IMR-90 (cell line): ENCODE data around the gene ZNF541. TPM values are rescaled to one million over a fixed set of nuclear protein-coding genes. Genes with fewer than 3 reads are reported as not detected.
"Not testable (repeated sequence)": the region's sequence is repeated elsewhere in the genome, so short reads cannot be mapped to it uniquely, and the experiment has no call there.

Source experiments
- ATAC-seq: fragments of 200-7000 bp; cut with Tn5 transposase; 2 replicates; pipeline ENCODE4 v1.9.1; 2020; ENCODE audit warnings: low read depth, mild to moderate bottlenecking, moderate library complexity
- BruUV-seq: library from RNA; stranded (reverse); fragments of 400-500 nt; replicated peaks from 2 replicates; lab custom pipeline; 2021; lab: Mats Ljungman, UMichigan
- CTCF ChIA-PET: fragments of 300-600 bp; formaldehyde crosslinking; extraction: SDS; loops from one replicate; lab custom pipeline; 2021; ENCODE audit warnings: antibody characterized with exemption; lab: Yijun Ruan, JAX
- POLR2A ChIA-PET: fragments of 300-600 bp; sonication (Branson Sonifier 250); formaldehyde crosslinking; loops from one replicate; lab custom pipeline; 2022; ENCODE audit warnings: antibody characterized with exemption; ENCODE audit not compliant: unreplicated experiment; lab: Charles Lee
- DNase-seq: peaks from one replicate; pipeline ENCODE4 v3.0.0; 2013
- H2AFZ ChIP-seq: replicated peaks from 2 replicates; pipeline ENCODE3; 2013; ENCODE audit warnings: low read length, mild to moderate bottlenecking; ENCODE audit not compliant: poor library complexity
- H2AK5ac ChIP-seq: 2 replicates; pipeline ENCODE4 v1.6.1; 2013; ENCODE audit warnings: low read depth, low read length, inconsistent platforms
- H2AK9ac ChIP-seq: replicated peaks from 2 replicates; pipeline ENCODE3; 2013; ENCODE audit warnings: mild to moderate bottlenecking, low read depth, low read length, moderate library complexity; ENCODE audit not compliant: poor library complexity
- H2BK120ac ChIP-seq: 2 replicates; pipeline ENCODE4 v1.6.1; 2013; ENCODE audit warnings: low read depth, low read length, inconsistent platforms
- H2BK15ac ChIP-seq: 3 replicates; pipeline ENCODE4 v1.6.1; 2013; ENCODE audit warnings: low read depth, low read length, inconsistent platforms
- H2BK20ac ChIP-seq: 2 replicates; pipeline ENCODE4 v1.6.1; 2013; ENCODE audit warnings: low read depth, mild to moderate bottlenecking, inconsistent platforms, low read length, moderate library complexity
- H2BK5ac ChIP-seq: 2 replicates; pipeline ENCODE4 v1.6.1; 2013; ENCODE audit warnings: mild to moderate bottlenecking, low read depth, low read length, inconsistent platforms; ENCODE audit not compliant: poor library complexity, severe bottlenecking
- H3K14ac ChIP-seq: replicated peaks from 2 replicates; pipeline ENCODE4 v1.6.1; 2013; ENCODE audit warnings: low read depth, low read length, inconsistent platforms
- H3K18ac ChIP-seq: 2 replicates; pipeline ENCODE4 v1.6.1; 2013; ENCODE audit warnings: low read depth, low read length, control low read depth
- H3K23ac ChIP-seq: 2 replicates; pipeline ENCODE4 v1.6.1; 2013; ENCODE audit warnings: low read depth, low read length, inconsistent platforms
- H3K27ac ChIP-seq: 2 replicates; pipeline ENCODE4 v1.5.1; 2013; ENCODE audit warnings: mild to moderate bottlenecking, control low read depth, low read length; ENCODE audit not compliant: insufficient read depth
- H3K27me3 ChIP-seq: 2 replicates; pipeline ENCODE4 v1.6.1; 2013; ENCODE audit warnings: low read length; ENCODE audit not compliant: control insufficient read depth, insufficient read depth
- H3K36me3 ChIP-seq: 2 replicates; pipeline ENCODE4 v1.6.1; 2013; ENCODE audit warnings: low read length, mixed read lengths; ENCODE audit not compliant: control insufficient read depth, insufficient read depth
- H3K4ac ChIP-seq: 2 replicates; pipeline ENCODE4 v1.6.1; 2013; ENCODE audit warnings: low read depth, low read length, inconsistent platforms
- H3K4me1 ChIP-seq: 2 replicates; pipeline ENCODE4 v1.6.1; 2013; ENCODE audit warnings: low read length, mixed read lengths; ENCODE audit not compliant: control insufficient read depth, insufficient read depth
- H3K4me2 ChIP-seq: 2 replicates; pipeline ENCODE4 v1.6.1; 2013; ENCODE audit warnings: low read depth, mild to moderate bottlenecking, control low read depth, low read length, moderate library complexity
- H3K4me3 ChIP-seq: 2 replicates; pipeline ENCODE4 v1.5.1; 2013; ENCODE audit warnings: low read depth, mild to moderate bottlenecking, control low read depth, low read length, moderate library complexity; ENCODE audit not compliant: insufficient read depth
- H3K56ac ChIP-seq: 2 replicates; pipeline ENCODE4 v1.6.1; 2013; ENCODE audit warnings: low read length, inconsistent platforms; ENCODE audit not compliant: insufficient read depth; ENCODE audit errors: extremely low read depth
- H3K79me1 ChIP-seq, 2 experiments: 2 replicates each; pipeline ENCODE4 v1.6.1; 2013; ENCODE audit warnings: low read length in 2 of 2, inconsistent platforms in 1 of 2, low read depth in 1 of 2
- H3K9ac ChIP-seq: 2 replicates; pipeline ENCODE4 v1.6.1; 2013; ENCODE audit warnings: low read depth, low read length, control low read depth
- H3K9me1 ChIP-seq: 2 replicates; pipeline ENCODE4 v1.6.1; 2013; ENCODE audit warnings: low read length, inconsistent platforms; ENCODE audit not compliant: insufficient read depth
- H3K9me3 ChIP-seq: 2 replicates; pipeline ENCODE4 v1.6.1; 2013; ENCODE audit warnings: low read length; ENCODE audit not compliant: control insufficient read depth, insufficient read depth
- H4K20me1 ChIP-seq: 2 replicates; pipeline ENCODE4 v1.6.1; 2013; ENCODE audit warnings: low read length, inconsistent platforms; ENCODE audit not compliant: insufficient read depth
- H4K5ac ChIP-seq: 2 replicates; pipeline ENCODE4 v1.6.1; 2013; ENCODE audit warnings: mild to moderate bottlenecking, low read depth, low read length, control low read depth
- H4K8ac ChIP-seq, 2 experiments: 2 replicates each; pipeline ENCODE4 v1.6.1; 2013; ENCODE audit warnings: low read depth in 2 of 2, low read length in 2 of 2, control low read depth in 1 of 2, inconsistent platforms in 1 of 2
- H4K91ac ChIP-seq: 2 replicates; pipeline ENCODE4 v1.6.1; 2013; ENCODE audit warnings: low read depth, low read length, inconsistent platforms; ENCODE audit not compliant: insufficient read depth
- WGBS, 2 experiments: methylation state at CpG; one replicate each; pipeline versions ENCODE4 v1.1.5 to v1.1.7; 2013; ENCODE audit warnings: missing lambda C conversion rate in 2 of 2; ENCODE audit not compliant: insufficient read length in 1 of 2; ENCODE audit errors: extremely low coverage in 2 of 2; 5-methylcytosine and 5-hydroxymethylcytosine counted together
- dilution Hi-C: fragments of 300-500 bp; cut with HindIII; formaldehyde crosslinking; loops from one replicate; pipeline ENCODE4 v1.14.3; 2018; ENCODE audit warnings: low sequenced_read_pairs; ENCODE audit not compliant: unreplicated experiment
- in situ Hi-C: fragments of 300-500 bp; cut with MboI; formaldehyde crosslinking; loops from 3 replicates; pipeline ENCODE4 v1.14.3; 2019; ENCODE audit warnings: low sequenced_read_pairs, inconsistent platforms, mixed read lengths
- intact Hi-C: fragments of 100-400 bp; cut with micrococcal nuclease; formaldehyde crosslinking; loops from 2 replicates; pipeline ENCODE4 v1.10.0; 2022
- polyA plus RNA-seq, 3 experiments: library from polyadenylated mRNA; depleted of rRNA; stranded (reverse); fragments of >200 nt; gene quantifications; 2 replicates each; pipeline ENCODE4 v1.2.3, GENCODE V29; 2012; ENCODE audit warnings: low replicate concordance in 1 of 3
- total RNA-seq: library from RNA; depleted of rRNA; stranded (reverse); fragments of >200 nt; gene quantifications from 2 replicates; pipeline ENCODE4 v1.2.3, GENCODE V29; 2012

Gene ZNF541
- total and polyA plus RNA-seq, 2 of the 4 experiments (the other 2 are of a cell fraction) = not detected

DNA sequence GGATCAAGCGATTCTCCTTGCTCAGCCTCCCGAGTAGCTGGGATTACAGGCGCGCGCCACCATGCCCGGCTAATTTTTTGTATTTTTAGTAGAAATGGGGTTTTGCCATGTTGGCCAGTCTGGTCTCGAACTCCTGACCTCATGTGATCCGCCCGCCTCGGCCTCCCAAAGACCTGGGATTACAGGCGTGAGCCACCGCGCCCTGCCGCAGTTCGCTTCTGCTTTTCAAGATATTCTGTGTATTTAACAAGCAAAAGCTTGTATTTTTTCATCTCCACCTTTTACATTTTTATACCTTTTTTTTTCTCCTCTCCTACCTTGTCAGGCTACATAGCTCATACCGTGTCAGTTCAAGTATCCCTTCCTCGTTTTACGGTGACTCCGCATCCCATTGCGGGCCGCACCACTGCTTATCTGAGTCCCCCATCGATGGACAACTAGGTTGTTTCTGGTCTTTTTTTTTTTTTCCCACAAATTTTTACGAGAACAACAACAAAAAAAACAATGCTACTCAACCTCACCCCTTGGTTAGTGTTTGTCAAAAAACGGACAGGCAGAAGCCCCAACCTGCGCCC is 26.8 kb upstream of the ZNF541 start:
- H3K9me1 ChIP-seq, H4K20me1 ChIP-seq, H4K5ac ChIP-seq, dilution Hi-C loops, POLR2A ChIA-PET, BruUV-seq, H3K4me1 ChIP-seq, H3K36me3 ChIP-seq, H3K79me1 ChIP-seq, H3K9me3 ChIP-seq, in situ Hi-C loops, ATAC-seq, H2BK20ac ChIP-seq, H3K27me3 ChIP-seq, DNase-seq: not testable (repeated sequence)
- peak overlapping the region; percentile 86 to 94 for H4K8ac ChIP-seq
- intact Hi-C loops = loop anchor here (1.0 to 5.0 kb wide), 2 partner anchors 84 to 172 kb away; partner anchors contain the start of gene NAPA
- H3K18ac ChIP-seq = peak overlapping the region; percentile 55
- H3K9ac ChIP-seq = peak overlapping the region; percentile 64
- H2AK5ac ChIP-seq = peak overlapping the region; percentile 89
- peak overlapping the region; percentile 83 for H3K27ac ChIP-seq
- CTCF ChIA-PET = interaction anchor here (0.6 to 2.8 kb wide), 2 partner anchors 64 to 85 kb away, joined by 3 to 8 read pairs; partner anchors contain the start of gene NAPA
- H2AFZ ChIP-seq = peak overlapping the region; percentile 82
- H2BK120ac ChIP-seq = peak overlapping the region; percentile 52
- WGBS, 2 experiments = 37% methylated on average over 4 of the region's 25 CpGs; no CpG with 5 or more reads in 1 of the 2 experiments
- peak overlapping the region; percentile 77 for H3K4me2 ChIP-seq
- peak overlapping the region; percentile 81 for H4K91ac ChIP-seq
- H2BK15ac ChIP-seq = peak overlapping the region; percentile 91; the same call in 2 of the 3 replicates
- peak overlapping the region; percentile 86 for H2AK9ac ChIP-seq
- H3K56ac ChIP-seq = peak overlapping the region; percentile 73
- peak overlapping the region; percentile 57; the same call in 1 of the 2 replicates for H3K23ac ChIP-seq
- peak overlapping the region; percentile 56 for H3K4me3 ChIP-seq
- H2BK5ac ChIP-seq = peak overlapping the region; percentile 77
- H3K14ac ChIP-seq = peak overlapping the region; percentile 48
- peak overlapping the region; percentile 91 for H3K4ac ChIP-seq
